ENCODE results near the gene ITFG2. TPM values are rescaled to one million over a fixed set of nuclear protein-coding genes. Genes with fewer than 3 reads are reported as not detected.
"Not testable (repeated sequence)": the region's sequence is repeated elsewhere in the genome, so short reads cannot be mapped to it uniquely, and the experiment has no call there.

The ITFG2 gene
- total RNA-seq, 4 donors from 2014 or later: 11.9 to 29.0 (median 22.1) TPM

DNA sequence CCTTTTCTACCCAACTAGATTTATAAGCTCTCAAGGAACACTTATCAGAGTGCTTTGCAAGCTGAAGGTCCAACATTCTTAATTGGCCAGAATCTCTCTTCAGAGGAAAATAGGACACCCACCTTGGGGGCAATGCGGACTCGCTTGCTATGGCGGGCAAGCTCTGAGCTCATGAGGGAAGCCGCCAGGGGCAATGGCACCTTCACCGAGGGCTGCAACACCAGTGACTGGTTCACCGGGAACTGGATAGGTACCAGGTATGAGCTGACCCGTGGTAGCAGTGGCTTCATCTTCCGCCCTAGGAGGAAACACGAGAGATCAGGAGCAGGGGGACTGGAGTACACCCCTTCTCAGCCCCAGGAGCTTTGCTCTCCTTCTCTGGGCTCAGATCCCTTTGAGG is 51.7 kb downstream of the ITFG2 start:
- no peaks in the 10 kb centered on the region for H3K9me3 ChIP-seq
- no peak overlapping the region for H3K27ac ChIP-seq
- WGBS, 2 donors (ENCODE audit: low coverage in 1 of 2): 100% methylated on average over 3 of the region's 9 CpGs; no CpG with 5 or more reads in 1 of the 2 donors
- TF ChIP-seq POLR2A (IDR thresholded peaks at IDR 0.05) (no peak), EP300 (IDR thresholded peaks at IDR 0.05) (no peak)
- TF ChIP-seq, protein P1, sequence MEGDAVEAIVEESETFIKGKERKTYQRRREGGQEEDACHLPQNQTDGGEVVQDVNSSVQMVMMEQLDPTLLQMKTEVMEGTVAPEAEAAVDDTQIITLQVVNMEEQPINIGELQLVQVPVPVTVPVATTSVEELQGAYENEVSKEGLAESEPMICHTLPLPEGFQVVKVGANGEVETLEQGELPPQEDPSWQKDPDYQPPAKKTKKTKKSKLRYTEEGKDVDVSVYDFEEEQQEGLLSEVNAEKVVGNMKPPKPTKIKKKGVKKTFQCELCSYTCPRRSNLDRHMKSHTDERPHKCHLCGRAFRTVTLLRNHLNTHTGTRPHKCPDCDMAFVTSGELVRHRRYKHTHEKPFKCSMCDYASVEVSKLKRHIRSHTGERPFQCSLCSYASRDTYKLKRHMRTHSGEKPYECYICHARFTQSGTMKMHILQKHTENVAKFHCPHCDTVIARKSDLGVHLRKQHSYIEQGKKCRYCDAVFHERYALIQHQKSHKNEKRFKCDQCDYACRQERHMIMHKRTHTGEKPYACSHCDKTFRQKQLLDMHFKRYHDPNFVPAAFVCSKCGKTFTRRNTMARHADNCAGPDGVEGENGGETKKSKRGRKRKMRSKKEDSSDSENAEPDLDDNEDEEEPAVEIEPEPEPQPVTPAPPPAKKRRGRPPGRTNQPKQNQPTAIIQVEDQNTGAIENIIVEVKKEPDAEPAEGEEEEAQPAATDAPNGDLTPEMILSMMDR (IDR thresholded peaks at IDR 0.05): no peak
- H3K4me3 ChIP-seq: no peak overlapping the region
- no peaks in the 10 kb centered on the region for H3K4me1 ChIP-seq
- H3K27me3 ChIP-seq: no peaks in the 10 kb centered on the region
- ATAC-seq: no peak
- no peaks in the 10 kb centered on the region for H3K36me3 ChIP-seq

DNA sequence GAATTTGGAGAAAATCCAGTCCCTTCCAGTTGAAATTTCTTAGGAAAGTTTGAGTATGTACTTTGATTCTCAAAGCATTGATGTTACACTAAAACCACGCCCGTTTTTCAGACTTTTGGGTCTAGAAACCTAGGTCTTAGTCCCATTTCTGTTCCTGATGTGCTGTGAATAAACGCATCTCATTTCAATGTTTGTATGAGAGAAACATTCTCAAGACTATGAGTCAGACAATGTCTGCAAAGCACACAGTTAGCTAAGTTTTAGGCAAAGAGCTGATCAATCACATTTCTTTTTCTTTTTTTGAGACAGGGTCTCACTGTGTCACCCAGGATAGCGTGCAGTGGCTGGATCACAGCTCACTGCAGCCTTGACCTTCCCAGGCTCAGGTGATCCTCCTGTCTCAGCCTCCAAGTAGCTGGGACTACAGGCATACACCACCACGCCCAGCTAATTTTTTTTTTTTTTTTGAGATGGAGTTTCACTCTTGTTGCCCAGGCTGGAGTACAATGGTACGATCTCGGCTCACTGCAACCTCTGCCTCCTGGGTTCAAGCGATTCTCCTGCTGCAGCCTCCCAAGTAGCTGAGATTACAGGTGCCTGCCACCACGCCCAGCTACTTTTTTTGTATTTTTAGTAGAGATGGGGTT is 56.6 kb downstream of the ITFG2 start:
- 87 to 95% methylated on average over 3 to 4 of the region's 9 CpGs for WGBS, 2 donors (ENCODE audit: low coverage in 1 of 2)
- not testable (repeated sequence) for H3K27me3 ChIP-seq, H3K9me3 ChIP-seq, H3K4me3 ChIP-seq, H3K36me3 ChIP-seq, H3K4me1 ChIP-seq, H3K27ac ChIP-seq, ATAC-seq

Other genes with a start within 250 kb of the ITFG2 start
- gene FKBP4, start 17.7 kb upstream of the ITFG2 start, total RNA-seq: 10 to 100 TPM; 34.7 to 47.0 (median 41.1) TPM
- gene NRIP2, start 22.4 kb downstream of the ITFG2 start, total RNA-seq: 1 to 10 TPM; 1.4 to 5.7 (median 1.9) TPM
- gene TEX52, start 44.4 kb downstream of the ITFG2 start, total RNA-seq: not detected
- gene FOXM1, start 64.5 kb downstream of the ITFG2 start, total RNA-seq: 1 to 10 TPM in 2 of 4 donors, not detected in 2; 1.3 to 1.7 TPM
- 10 to 100 TPM in 2 of 4 donors, 1 to 10 TPM in 2; 8.2 to 12.5 (median 9.5) TPM for gene RHNO1, start 64.6 kb downstream of the ITFG2 start, total RNA-seq
- 10 to 100 TPM; 25.2 to 41.4 (median 25.7) TPM for gene TULP3, start 78.2 kb downstream of the ITFG2 start, total RNA-seq
- 10 to 100 TPM in 3 of 4 donors, 1 to 10 TPM in 1; 4.7 to 26.7 (median 25.0) TPM for gene TEAD4, start 146.7 kb downstream of the ITFG2 start, total RNA-seq